ENCODE measurements around the gene TPT1.

The TPT1 gene

DNA sequence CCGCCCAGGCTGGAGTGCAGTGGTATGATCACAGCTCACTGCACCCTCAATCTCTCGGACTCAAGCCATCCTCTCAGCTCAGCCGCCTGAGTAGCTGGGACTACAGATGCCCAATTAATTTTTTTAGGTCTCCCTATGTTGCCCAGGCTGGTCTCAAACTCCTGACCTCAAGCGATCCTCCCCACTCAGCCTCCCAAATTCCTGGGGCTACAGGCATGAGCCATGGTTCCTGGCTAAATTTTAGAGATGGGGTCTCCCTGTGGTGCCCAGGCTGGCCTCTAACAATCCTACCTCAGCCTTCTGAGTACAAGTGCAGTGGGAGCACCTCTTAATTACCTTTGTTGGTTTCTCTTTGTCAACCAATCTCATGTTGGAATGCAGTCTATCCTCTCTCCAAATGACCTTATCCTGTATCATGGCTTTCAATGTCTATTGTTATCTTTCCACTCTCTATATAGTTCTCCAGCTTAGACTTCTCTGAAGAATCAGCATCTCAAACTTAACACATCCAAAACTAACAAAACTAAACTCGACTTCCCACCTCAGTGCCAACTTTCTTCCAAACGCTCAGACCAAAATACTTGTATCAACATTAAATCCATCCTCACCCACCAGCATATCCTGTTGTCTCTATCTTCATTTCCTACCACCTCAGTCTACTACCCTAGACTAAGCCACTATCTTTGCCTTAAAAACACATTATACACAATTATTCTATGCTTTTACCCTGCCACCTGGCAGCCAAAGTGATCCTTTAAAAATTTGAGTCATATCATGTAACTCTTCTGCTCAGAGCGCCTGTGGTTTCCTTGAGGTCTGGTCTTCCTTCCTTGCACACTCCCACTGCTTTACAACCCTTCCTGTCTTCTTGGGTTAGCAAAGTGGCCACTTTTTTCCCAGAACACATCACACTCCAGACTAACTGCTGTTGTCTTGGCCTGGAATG is 6.7 kb downstream of the TPT1 start:
- DNase-seq (ENCODE audit: low read depth), result no peak

DNA sequence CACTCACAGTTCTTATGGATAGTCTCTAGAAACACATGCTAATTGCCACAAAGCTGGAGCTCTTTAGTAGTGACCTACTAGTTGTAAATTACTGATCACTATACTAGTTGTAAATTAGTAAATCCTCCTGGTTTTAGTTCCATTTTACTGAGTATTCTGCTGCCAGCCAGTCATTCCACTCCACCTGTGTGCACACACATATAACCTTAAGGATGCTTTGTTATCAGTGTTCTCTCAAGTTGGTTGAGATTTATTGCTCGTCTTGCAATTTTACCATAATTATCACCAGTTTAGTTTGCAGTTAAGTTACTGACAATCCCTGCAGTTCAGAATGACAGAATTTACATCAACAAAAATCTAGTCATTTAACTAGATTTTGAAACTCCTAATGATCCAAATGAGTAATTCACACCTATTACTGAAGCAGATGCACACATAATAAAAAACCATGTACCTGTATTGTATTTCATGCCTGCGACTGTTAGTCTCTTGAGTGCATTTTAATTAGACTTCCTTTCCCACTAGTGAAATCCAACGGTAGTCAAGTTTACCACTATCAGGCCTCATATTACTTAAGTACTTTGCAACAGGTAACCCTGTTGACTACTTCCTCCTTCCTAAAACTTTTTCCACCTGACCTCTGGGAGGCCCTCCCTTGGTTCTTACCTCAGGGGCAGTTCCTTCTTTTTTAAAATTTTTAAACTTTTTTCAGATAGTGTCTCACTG is 7.6 kb downstream of the TPT1 start:
- DNase-seq (ENCODE audit: low read depth), result no peak

DNA sequence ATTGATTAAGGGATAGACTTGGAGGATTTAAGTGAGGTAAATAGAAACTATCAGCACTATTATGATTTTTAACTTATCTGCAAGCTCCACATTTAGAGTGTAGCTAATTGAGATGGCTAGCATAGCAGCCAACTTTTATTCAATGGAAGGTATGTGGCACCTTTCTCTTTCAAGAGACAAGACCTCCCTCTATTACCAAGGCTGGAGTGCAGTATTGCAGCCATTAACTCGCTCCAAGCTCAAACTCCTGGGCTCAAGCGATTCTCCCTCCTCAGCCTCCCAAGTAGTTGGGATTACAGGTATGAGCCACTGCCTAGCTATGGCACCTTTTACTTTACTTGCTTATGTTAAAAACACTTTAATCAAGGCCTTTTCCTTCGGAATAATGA is 8.2 kb downstream of the TPT1 start:
- DNase-seq (ENCODE audit: low read depth), result no peak

DNA sequence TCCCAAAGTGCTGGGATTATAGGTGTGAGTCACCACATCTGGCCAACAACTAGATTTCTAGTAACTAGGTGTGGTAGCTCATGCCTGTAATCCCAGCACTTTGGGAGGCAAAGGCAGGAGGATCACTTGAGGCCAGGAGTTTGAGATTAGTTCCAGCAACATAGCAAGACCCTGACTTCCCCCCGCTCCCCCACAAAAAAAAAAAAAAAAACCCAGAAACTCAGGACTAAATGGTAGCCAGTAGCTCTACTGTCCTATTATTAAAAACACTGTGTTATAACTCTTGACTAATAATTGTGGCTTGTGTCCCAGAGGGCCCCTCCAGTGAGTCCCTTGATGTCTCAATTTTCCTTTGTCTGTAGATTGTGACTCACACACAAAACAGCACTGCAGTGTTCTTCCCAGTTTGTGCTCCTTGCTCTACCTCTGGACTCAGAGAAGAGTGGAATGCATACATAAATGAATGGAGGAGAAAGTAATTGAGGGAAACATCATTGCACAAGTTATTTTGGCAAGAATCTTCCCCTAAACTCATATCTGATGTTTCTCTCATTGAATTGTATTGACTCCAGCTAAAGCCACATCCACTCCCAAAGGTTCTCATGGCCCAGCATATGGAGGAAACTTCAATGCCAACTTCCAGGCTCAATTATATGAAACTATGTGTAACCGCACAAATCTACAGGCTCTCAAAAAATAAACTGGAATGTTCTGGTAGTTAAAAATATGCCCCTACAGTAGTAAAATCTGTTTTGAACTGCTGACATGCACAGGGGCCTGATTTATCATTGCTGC is 8.8 kb downstream of the TPT1 start:
- DNase-seq (ENCODE audit: low read depth), result no peak

DNA sequence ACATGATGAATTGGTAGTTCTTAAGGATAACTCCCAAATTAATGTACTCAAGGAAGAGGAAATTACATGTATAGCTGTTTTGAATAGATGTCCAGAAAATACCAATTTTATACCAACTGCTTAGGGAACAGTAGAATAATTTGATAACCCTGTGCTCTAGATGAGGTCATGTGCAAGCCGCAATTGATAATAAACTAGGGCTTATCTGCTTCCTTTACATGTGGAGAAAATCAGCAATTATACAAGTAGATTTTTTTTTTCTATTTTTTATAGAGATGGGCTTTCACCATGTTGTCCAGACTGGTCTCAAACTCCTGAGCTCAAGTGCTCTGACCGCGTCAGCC is 9.3 kb downstream of the TPT1 start:
- DNase-seq (ENCODE audit: low read depth), result no peak

DNA sequence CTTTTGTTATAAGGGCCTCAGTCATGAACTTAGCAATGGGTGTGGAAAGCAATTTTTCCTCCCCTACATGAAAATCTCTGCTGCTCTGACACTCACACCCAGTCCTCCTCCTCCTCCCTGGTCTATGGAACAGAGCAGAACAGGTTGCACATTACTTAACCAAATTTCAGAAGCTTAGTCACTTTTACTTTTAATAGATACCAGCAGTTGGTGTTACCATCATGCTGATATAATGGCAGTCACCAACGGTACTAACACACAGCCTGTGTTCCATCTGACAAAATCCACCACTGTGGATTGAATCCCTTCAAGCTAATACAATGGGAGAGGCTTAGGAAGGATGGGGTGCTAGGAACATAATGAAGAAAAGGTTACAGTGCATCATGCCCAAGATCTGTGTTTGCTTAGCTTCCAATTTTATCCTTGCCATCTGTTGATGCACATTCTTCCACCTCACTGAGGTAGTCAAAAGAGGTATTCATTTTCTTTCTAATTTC is 9.8 kb downstream of the TPT1 start:
- no peak for DNase-seq (ENCODE audit: low read depth)

DNA sequence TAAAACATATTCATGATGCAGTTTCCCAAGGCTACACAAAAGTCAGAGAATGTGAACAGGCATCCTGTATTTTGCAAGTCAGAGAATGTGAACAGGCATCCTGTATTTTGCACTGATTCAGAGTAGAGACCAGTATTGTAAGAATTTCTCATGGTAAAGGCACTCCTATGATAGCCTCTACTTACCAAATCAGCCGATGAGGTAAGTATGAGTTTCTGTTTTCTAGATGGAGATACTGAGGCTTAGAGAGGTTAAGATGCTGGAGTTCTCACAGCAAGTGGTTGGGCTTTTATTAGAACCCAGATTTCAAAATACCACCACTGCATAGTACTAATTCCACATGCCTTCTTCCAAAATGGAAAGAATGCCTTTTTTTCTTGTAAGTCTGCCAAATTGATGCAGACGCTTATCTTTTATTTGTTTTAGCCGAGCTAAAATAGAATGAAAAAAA is 12.3 kb downstream of the TPT1 start:
- no peak for DNase-seq (ENCODE audit: low read depth)

DNA sequence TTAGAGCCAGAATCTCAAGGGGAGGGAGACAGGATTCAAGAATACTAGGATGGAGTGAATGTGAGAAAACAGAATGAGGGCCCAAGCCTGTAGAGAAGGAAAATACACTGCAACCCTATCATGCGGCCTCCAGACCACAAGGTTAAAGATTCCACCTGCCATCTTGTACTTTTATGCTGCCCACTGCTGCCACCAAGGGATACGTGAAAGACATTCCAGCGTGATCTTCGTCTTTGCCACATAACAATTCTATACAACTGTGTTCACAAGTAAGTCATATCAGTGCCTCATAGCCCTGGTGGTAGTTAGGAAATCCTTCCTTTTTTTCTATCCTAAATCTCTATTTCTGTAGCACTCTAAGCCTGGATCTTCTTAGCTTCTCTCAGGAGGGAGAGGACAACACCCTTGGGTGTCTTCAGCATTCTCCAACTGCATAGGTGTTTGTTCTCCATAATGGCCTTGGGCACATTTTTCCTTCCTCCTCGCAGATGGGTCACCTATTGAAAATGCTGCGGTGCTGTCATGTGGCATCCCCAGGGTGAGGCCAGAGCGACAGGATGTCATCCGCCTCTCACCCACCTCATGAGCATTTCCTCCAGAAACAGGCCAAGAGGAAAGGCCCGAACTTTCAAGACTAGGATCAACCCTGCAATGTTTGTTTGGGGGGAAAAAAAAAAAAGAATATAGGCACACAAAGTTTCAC is 13.6 kb downstream of the TPT1 start:
- DNase-seq (ENCODE audit: low read depth), result no peak

DNA sequence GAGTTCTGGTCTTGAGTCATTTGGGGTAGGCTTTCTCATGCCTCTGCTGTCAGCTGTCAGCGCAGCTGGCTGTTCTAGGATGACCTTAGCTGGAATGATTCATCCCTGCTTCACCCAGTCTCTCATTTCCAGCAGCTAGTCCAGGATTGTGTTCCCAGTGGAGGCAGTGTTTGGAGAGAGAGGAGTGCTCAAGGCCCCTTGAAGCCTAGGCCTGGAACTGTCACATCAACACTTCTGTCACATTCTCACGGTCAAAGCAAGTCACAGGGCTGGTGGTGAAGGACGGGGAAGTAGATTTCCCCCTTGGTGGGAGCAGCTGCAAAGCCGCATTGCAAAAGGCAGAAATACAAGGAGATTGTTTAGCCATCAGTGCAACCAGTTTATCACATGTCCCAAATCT is 15.2 kb downstream of the TPT1 start:
- DNase-seq (ENCODE audit: low read depth), result no peak

DNA sequence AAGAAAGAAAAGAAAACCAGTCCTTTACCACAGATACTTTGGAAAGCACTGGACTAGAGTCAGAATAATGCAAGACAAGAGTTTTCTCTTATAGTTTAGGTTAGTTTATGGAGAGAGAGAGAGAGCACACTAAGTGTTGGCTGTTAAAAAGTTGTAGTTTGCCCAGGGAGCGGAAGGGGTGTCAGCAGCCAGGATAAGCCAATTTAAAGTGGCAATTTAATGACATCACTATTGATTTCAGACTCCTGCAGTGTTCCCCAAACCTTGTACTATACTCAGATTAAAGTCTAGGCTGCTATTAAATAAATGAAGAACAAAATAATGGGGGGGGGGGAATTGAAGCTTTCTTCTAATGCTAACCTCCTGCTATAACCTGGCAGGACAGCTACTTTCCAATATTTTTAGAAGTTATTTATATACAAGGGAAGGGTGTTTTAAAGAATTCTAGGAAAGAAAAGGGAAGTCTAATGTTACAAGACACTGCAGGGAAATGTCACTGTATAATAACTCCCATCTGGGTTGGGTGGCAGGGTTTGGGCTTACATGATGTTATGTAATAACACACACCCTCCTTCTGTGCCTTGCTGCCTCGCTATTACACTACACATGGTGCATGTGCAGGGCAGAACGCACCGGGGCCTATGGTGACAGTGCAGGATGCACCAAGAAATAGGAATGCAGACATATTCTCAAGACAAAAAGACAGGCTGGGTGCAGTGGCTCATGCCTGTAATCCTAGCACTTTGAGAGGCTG is 19.9 kb downstream of the TPT1 start:
- no peak for DNase-seq (ENCODE audit: low read depth)

DNA sequence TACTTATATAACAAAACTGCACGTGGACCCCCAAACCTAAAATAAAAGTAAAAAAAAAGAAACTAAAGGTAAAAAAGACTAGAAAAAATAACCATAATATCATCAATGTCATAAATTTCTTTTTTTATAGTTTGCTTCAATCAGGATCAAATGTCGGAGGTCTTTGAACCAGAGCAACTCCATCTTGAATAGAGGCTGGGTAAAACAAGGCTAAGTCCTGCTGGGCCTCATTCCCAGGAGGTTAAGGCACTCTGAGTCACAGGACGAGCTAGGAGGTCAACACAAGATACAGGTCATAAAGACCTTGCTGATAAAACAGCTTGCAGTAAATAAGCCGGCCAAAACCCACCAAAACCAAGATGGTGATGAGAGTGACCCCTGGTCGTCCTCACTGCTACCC is 24.0 kb downstream of the TPT1 start:
- DNase-seq (ENCODE audit: low read depth), result no peak

DNA sequence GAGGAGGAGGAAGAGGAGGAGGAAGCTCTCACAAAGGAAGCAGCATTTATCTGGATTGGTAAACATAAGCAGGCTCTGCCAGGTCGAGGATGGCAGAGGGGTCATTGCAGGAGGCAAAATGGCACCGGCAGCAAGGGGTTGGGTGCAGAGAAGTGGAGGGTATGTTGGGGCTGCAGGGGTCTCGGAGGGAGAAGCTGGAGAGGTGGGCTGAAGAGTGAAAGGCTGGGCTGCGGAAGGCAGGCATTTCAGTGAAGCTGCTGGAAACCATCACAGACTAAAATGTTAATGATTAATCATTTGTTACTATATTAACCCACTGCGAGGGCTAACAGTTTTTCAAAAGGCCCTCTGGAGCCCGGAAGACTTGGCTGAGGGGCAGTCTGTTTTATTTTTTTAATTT is 24.6 kb downstream of the TPT1 start:
- DNase-seq (ENCODE audit: low read depth), result no peak

DNA sequence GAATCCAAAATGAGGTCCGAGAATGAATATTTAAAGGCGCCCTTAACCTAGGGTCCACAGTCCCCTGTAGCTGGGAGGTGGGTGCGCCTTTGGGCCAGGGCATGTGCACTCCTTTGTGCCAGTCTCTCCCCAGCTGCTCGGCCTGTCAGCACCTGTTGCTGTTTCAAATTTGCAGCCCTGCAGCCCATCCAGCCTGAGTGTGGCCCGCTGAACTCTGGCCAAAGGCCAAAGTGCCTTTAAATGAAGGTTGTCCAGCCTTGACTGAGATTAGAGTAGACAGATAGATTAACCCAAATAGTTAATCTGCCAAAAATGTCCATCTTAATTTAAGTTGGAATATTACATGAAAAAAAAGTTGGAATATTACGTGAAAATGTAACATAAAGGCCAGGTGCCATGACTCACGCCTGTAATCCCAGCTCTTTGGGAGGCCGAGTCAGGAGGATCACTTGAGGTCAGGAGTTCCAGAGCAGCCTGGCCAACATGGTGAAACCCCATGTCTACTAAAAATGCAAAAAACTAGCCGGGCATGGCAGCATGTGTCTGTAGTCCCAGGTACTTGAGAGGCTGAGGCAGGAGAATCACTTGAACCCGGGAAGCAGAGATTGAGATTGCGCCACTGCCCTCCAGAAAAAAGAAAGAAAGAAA is 25.3 kb downstream of the TPT1 start:
- no peak for DNase-seq (ENCODE audit: low read depth)

DNA sequence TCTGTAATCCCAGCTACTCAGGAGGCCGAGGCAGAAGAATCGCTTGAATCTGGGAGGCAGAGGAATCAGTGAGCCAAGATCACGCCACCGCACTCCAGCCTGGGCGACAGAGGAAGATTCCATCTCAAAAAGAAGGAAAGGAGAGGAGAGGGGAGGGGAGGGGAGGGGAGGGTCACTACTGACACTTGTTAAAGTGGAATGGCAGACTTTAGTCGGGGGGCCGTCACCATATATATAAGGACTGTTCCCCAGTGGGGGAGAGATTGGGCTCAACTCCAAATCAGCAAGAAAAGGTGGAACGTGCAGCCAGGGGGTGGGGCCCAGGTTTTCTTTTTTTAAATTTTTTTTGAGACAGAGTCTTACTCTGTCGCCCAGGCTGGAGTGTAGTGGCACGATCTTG is 26.2 kb downstream of the TPT1 start:
- DNase-seq (ENCODE audit: low read depth), result no peak

DNA sequence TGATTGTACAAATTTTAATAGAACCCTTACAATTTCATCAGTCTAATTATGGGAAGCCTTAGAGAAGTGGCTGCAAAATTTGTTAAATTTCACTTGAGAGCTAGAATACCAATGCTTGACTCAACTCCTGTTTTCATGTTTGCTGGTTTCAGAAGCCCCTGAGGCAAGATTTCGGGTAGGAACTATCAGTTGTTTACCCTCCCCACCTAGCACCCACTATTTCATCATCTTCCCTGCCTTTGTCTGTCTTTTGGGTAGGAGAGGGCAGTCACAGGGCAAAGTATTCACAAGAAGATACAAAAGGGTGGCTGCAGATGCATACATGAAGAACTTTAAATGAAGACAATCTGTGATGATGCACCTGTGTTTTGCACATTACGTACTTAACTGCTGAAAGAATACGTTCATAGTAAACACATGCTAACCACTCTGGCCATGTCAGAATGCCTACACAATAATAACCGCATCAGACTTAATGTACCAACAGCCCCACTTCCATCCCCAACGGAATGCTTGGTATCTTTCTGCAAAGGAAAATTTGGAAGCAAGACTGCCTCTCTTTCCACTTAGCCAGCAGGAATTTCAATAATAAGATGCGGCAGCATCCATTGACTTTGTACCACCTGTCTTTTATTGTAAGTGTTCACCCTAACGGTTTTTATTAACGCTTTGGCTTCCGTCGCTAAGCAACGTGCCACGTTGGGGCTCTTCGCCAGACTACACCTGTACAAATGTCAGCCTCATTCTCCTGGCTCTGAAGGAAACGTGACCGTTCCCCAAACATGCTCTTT is 30.4 kb downstream of the TPT1 start:
- DNase-seq (ENCODE audit: low read depth), result no peak

DNA sequence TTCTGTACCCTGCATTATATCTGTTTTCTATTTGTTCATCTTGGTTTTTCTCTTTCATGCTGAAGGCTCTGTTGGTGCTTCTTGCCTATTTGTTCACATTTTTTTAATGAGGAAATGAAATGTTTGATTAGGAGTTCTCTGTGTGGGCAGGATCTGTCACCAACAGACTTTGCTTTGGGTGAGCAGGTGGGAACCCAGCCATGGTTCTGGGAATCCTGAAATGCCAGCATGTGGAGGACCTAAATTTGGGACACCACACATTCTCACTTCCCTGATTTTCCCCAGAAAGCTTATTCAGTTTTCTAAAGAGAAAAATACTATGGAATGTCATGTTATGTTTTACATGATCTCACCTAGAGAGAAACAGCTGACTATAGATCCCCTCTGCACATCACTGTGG is 34.0 kb downstream of the TPT1 start:
- DNase-seq (ENCODE audit: low read depth), result no peak

DNA sequence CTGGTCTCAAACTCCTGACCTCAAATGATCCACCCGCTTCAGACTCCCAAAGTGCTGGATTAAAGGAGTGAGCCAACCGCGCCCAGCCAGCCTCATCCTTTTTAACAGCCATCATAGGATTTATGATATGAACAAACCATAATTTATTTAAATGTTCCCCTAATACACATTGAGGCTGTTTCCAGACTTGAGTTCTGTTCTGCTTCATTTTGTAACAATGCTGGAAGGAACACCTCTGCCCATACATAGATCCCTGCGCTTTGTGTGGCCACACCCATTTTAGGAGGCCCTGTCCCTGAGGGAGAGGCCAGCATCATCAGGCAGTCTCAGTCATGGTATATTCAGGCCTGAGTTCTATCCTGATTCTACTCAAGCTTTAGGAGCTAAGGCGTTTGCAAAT is 35.9 kb downstream of the TPT1 start:
- DNase-seq (ENCODE audit: low read depth), result no peak

DNA sequence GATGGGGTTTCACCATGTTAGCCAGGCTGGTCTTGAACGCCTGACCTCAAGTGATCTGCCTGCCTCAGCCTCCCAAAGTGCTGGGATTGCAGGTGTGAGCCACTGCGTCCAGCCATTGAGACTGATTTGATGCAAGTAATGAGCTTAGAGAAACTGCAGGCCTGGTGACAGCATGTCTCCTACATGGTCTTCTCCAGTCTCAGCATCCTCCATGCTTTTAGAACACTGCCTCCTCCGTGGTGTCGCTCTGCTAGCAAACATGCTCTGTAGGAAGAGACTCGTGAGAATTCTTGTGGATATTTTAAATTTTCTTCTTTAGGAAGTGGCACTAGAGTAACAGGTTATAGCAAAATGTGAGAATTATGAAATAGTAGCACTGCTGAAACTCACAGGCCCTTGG is 37.1 kb downstream of the TPT1 start:
- no peak for DNase-seq (ENCODE audit: low read depth)

DNA sequence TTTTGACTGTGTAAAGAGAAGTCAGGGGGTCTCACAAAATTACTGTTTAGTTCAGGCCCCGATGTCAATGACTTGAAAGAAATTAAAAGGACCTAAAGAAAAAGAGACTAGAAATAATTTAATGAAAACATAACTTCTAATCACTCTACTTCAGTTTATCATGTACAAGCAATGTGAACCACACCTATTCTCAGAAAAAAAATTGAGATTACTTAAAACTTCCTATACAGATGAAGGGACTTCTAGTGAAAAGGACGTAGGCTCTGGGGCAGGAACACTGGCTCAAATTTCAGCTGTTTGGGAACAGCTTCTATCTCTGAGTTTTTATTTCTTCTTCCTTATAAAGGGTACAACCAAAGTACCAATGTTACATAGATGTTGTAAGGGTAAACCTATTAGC is 38.0 kb downstream of the TPT1 start:
- no peak for DNase-seq (ENCODE audit: low read depth)

DNA sequence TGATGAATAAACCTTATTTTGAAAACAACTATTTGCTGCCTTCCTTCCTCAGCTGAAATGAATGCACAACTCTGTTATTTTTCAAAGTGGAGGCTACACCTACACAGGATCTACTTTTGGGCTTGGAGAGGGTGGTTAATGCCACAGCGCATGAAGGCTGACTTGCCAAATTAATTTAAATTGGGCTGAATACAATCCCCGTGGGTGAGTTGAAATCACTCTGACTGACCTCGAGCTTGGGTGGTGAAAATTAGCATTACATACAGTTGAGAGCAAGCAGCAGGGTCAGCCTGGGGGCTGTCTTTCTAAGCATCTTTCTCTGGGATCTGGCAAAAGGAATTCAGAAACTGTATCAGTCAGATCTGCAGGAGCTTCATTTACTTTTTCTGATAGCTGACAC is 38.5 kb downstream of the TPT1 start:
- no peak for DNase-seq (ENCODE audit: low read depth)
